Stimulated activated naive CD8-positive, alpha-beta T cell treated with anti-CD3 and anti-CD28 coated beads, Interleukin-15, Interleukin-2, amounts not matched to agents 100 U/mL and 50 U/mL, for 24 hours (primary cell): ENCODE data around the gene RNF126.
"Not testable (repeated sequence)": the region's sequence is repeated elsewhere in the genome, so short reads cannot be mapped to it uniquely, and the experiment has no call there.

ENCODE experiments used
- ATAC-seq: fragments of 150-1000 bp; cut with Tn5 transposase; one replicate; pipeline ENCODE4 v1.10.0; 2021
- DNase-seq: peaks from one replicate; pipeline ENCODE4 v3.0.0; 2021

Gene RNF126

GRCh38 chr19:662962-663681 is at the start of gene RNF126:
TSS of gene RNF126 (minus strand) at chr19:663214. CDS start at chr19:663121, 93 bp downstream.
- DNase-seq (peak; percentile 95), ATAC-seq (peak; percentile 50)

- ATAC-seq = no peak
- no peak for DNase-seq
These were observed 48.2 kb upstream of the RNF126 start for GRCh38 chr19:711254-711653.

- no peak for DNase-seq
- no peak for ATAC-seq
These were observed 47.8 kb upstream of the RNF126 start for GRCh38 chr19:710767-711166.

GRCh38 chr19:709965-710571 is 47.1 kb upstream of the RNF126 start:
- ATAC-seq (no peak), DNase-seq (no peak)

GRCh38 chr19:709196-709964 is 46.4 kb upstream of the RNF126 start:
- no peak for ATAC-seq

GRCh38 chr19:708154-709143 is 45.4 kb upstream of the RNF126 start, which contains the start of gene PALM:
TSS of gene PALM (plus strand) at chr19:708935. CDS start at chr19:709147, 212 bp downstream.
- ATAC-seq = no peak
- no peak for DNase-seq

More at GRCh38 chr19:709196-709964, 46.4 kb upstream of the RNF126 start:
- no peak for DNase-seq

GRCh38 chr19:704447-704741 is 41.4 kb upstream of the RNF126 start:
- DNase-seq (no peak), ATAC-seq (no peak)

GRCh38 chr19:703651-704446 is 40.8 kb upstream of the RNF126 start:
- DNase-seq = peak; percentile 76

GRCh38 chr19:703329-703650 is 40.3 kb upstream of the RNF126 start:
- DNase-seq = no peak
- ATAC-seq = no peak

More at GRCh38 chr19:703651-704446, 40.8 kb upstream of the RNF126 start:
- peak; percentile 62 for ATAC-seq

- DNase-seq, ATAC-seq: not testable (repeated sequence)
These were observed 39.8 kb upstream of the RNF126 start for GRCh38 chr19:702847-703246.

GRCh38 chr19:699885-700284 is 36.9 kb upstream of the RNF126 start:
- not testable (repeated sequence) for ATAC-seq, DNase-seq

GRCh38 chr19:698529-698928 is 35.5 kb upstream of the RNF126 start:
- ATAC-seq, DNase-seq: not testable (repeated sequence)

GRCh38 chr19:695352-695949 is 32.4 kb upstream of the RNF126 start, which contains the start of gene PRSS57:
TSS of gene PRSS57 (minus strand) at chr19:695452. CDS start at chr19:695430, 22 bp downstream.
- DNase-seq (no peak), ATAC-seq (peak; percentile 14)

- DNase-seq (no peak), ATAC-seq (peak; percentile 32)
These were observed 31.7 kb upstream of the RNF126 start for GRCh38 chr19:694481-695351.

GRCh38 chr19:690203-690602 is 27.2 kb upstream of the RNF126 start:
- DNase-seq (no peak), ATAC-seq (no peak)

- ATAC-seq (no peak), DNase-seq (no peak)
These were observed 26.0 kb upstream of the RNF126 start for GRCh38 chr19:688992-689391.

- ATAC-seq (no peak), DNase-seq (no peak)
These were observed 25.2 kb upstream of the RNF126 start for GRCh38 chr19:688214-688613.

- ATAC-seq = no peak
These were observed 24.7 kb upstream of the RNF126 start for GRCh38 chr19:687569-688166.

More at GRCh38 chr19:687569-688166, 24.7 kb upstream of the RNF126 start:
- DNase-seq = no peak
